HG03064 (cell line): ENCODE measurements around the gene SUCLG2.

Source experiments
- ATAC-seq: cut with Tn5 transposase; IDR thresholded peaks from one replicate; pipeline ENCODE4 v1.9.1; 2021; ENCODE audit warnings: low read depth; ENCODE audit not compliant: unreplicated experiment

SUCLG2 gene

GRCh38 chr3:67654099-67654843 is at the start of gene SUCLG2:
Gene SUCLG2 (minus strand): TSS chr3:67654612. CDS start chr3:67654586, 26 bp downstream.
- ATAC-seq = peak; percentile 66

GRCh38 chr3:67700596-67700995 is 46.2 kb upstream of the SUCLG2 start:
- no peak for ATAC-seq

GRCh38 chr3:67699882-67700281 is 45.5 kb upstream of the SUCLG2 start:
- no peak for ATAC-seq

- ATAC-seq = no peak
Observed at GRCh38 chr3:67692621-67693020, 38.2 kb upstream of the SUCLG2 start.

GRCh38 chr3:67691926-67692325 is 37.5 kb upstream of the SUCLG2 start:
- no peak for ATAC-seq

- ATAC-seq = no peak
Observed at GRCh38 chr3:67691207-67691606, 36.8 kb upstream of the SUCLG2 start.

- ATAC-seq = no peak
Observed at GRCh38 chr3:67689806-67690205, 35.4 kb upstream of the SUCLG2 start.

GRCh38 chr3:67688231-67688630 is 33.8 kb upstream of the SUCLG2 start:
- no peak for ATAC-seq

GRCh38 chr3:67686069-67686468 is 31.7 kb upstream of the SUCLG2 start:
- ATAC-seq = peak; percentile 6

GRCh38 chr3:67685499-67685898 is 31.1 kb upstream of the SUCLG2 start:
- peak; percentile 99 for ATAC-seq

GRCh38 chr3:67684211-67684610 is 29.8 kb upstream of the SUCLG2 start:
- no peak for ATAC-seq

GRCh38 chr3:67683522-67683921 is 29.1 kb upstream of the SUCLG2 start:
- no peak for ATAC-seq

GRCh38 chr3:67678665-67679064 is 24.3 kb upstream of the SUCLG2 start:
- no peak for ATAC-seq

GRCh38 chr3:67674055-67674454 is 19.6 kb upstream of the SUCLG2 start:
- no peak for ATAC-seq

GRCh38 chr3:67662733-67663132 is 8.3 kb upstream of the SUCLG2 start:
- no peak for ATAC-seq

GRCh38 chr3:67661089-67661488 is 6.7 kb upstream of the SUCLG2 start:
- no peak for ATAC-seq

- ATAC-seq = no peak
Observed at GRCh38 chr3:67657192-67657591, 2.8 kb upstream of the SUCLG2 start.

- ATAC-seq = no peak
Observed at GRCh38 chr3:67656614-67657013, 2.2 kb upstream of the SUCLG2 start.

- peak; percentile 45 for ATAC-seq
Observed at GRCh38 chr3:67655364-67656121, 1.1 kb upstream of the SUCLG2 start.

- no peak for ATAC-seq
Observed at GRCh38 chr3:67654844-67655177, 399 bp upstream of the SUCLG2 start.

- ATAC-seq = peak; percentile 19
Observed at GRCh38 chr3:67653425-67654098, 850 bp downstream of the SUCLG2 start.

GRCh38 chr3:67650084-67650483 is 4.3 kb downstream of the SUCLG2 start:
- no peak for ATAC-seq
